HS-5 (cell line): ENCODE measurements around the gene CDK4.
A peak's percentile ranks its signal among the peaks of the same experiment; 100 is the strongest.

Experiments used
- DNase-seq: peaks from one replicate; pipeline ENCODE4 v3.0.0-alpha.2; 2012; ENCODE audit warnings: low read depth

Gene CDK4

GRCh38 chr12:57755454-57756372 is 3.6 kb upstream of the CDK4 start:
- DNase-seq, result no peak

GRCh38 chr12:57755194-57755453 is 3.0 kb upstream of the CDK4 start:
- no peak for DNase-seq

GRCh38 chr12:57754411-57755193 is 2.5 kb upstream of the CDK4 start, which contains the start of gene MARCHF9:
MARCHF9 (plus strand) TSS chr12:57755103; CDS start chr12:57755529, 426 bp downstream.
- DNase-seq, result no peak

- DNase-seq, result no peak
Measured at GRCh38 chr12:57753756-57754337, 1.7 kb upstream of the CDK4 start.

GRCh38 chr12:57752668-57753000 is 524 bp upstream of the CDK4 start:
- DNase-seq, result no peak

GRCh38 chr12:57751432-57751787 is 700 bp downstream of the CDK4 start:
- no peak for DNase-seq

- DNase-seq, result no peak
Measured at GRCh38 chr12:57750561-57751431, 1.3 kb downstream of the CDK4 start.

- no peak for DNase-seq
Measured at GRCh38 chr12:57749061-57749460, 3.0 kb downstream of the CDK4 start.

- DNase-seq, result no peak
Measured at GRCh38 chr12:57746025-57746424, 6.1 kb downstream of the CDK4 start.

GRCh38 chr12:57745485-57745881 is 6.6 kb downstream of the CDK4 start:
- DNase-seq, result no peak

- DNase-seq, result peak; percentile 97
Measured at GRCh38 chr12:57744777-57745484, 7.2 kb downstream of the CDK4 start, which contains the start of gene TSPAN31. TSPAN31 (plus strand) TSS chr12:57745039; CDS start chr12:57745155, 116 bp downstream.

GRCh38 chr12:57744194-57744776 is 7.8 kb downstream of the CDK4 start:
- DNase-seq, result no peak

- DNase-seq, result no peak
Measured at GRCh38 chr12:57743769-57744168, 8.3 kb downstream of the CDK4 start.

GRCh38 chr12:57741844-57742738 is 10.0 kb downstream of the CDK4 start:
- DNase-seq, result no peak

- DNase-seq, result no peak
Measured at GRCh38 chr12:57741413-57741789, 10.7 kb downstream of the CDK4 start.

- no peak for DNase-seq
Measured at GRCh38 chr12:57740656-57741412, 11.3 kb downstream of the CDK4 start.

GRCh38 chr12:57739914-57740538 is 12.1 kb downstream of the CDK4 start:
- DNase-seq, result no peak

GRCh38 chr12:57739387-57739786 is 12.7 kb downstream of the CDK4 start:
- no peak for DNase-seq
